Bronchial epithelial cell (primary cell): ENCODE results near the gene PIK3C3. TPM values are rescaled to one million over a fixed set of nuclear protein-coding genes. Genes with fewer than 3 reads are reported as not detected.

ENCODE experiments used
- DNase-seq: peaks from one replicate; pipeline ENCODE4 v3.0.0-alpha.2; 2010; ENCODE audit warnings: low read depth
- FAIRE-seq: peaks from 2 replicates; lab custom pipeline; 2011; peaks lifted over from hg19 to GRCh38; lab: Jason Lieb, UNC
- H3K27me3 ChIP-seq: 2 replicates; pipeline ENCODE4 v1.5.1; 2011; ENCODE audit warnings: low read length; ENCODE audit not compliant: control insufficient read depth, insufficient read depth
- H3K36me3 ChIP-seq: 2 replicates; pipeline ENCODE4 v1.5.1; 2011; ENCODE audit warnings: low read length; ENCODE audit not compliant: control insufficient read depth, insufficient read depth
- H3K4me3 ChIP-seq: 2 replicates; pipeline ENCODE4 v1.5.1; 2011; ENCODE audit warnings: mild to moderate bottlenecking, low read depth, low read length, control low read depth
- CTCF ChIP-seq: IDR thresholded peaks from 2 replicates; pipeline ENCODE4 v1.5.1; 2011; ENCODE audit warnings: mild to moderate bottlenecking, moderate library complexity, low read length, control low read depth, inconsistent platforms; ENCODE audit not compliant: insufficient read depth, severe bottlenecking
- total RNA-seq: library from RNA; depleted of rRNA; stranded (reverse); fragments of >200 nt; gene quantifications from 2 replicates; pipeline ENCODE4 v1.2.1, GENCODE V29; 2014

Gene PIK3C3
- total RNA-seq, 1 donor from 2014 or later, result 24.2 TPM

DNA sequence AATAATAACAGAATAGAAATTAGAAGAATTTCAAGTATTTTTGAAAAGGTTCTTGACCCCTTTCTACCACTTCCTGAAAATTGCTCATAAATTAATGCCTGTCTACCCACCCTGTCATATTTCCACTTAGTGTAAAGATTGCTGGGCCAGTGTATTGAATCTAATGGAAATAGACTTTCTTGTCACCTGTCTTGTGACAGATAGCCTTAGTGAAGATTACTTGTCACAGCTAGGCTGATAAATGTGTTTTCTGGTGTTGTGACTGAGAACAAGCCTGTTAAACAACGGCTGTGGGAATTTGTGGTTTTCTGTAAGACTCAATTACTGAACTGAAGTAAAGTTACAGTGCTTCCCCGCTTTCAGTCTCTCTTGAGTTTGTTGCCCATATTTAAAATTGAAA lies 37.0 kb downstream of the PIK3C3 start:
- TF ChIP-seq CTCF, result no peak
- H3K27me3 ChIP-seq, result no peaks in the 10 kb centered on the region
- FAIRE-seq (no peak), DNase-seq (no peak)
- H3K4me3 ChIP-seq, result no peak overlapping the region
- H3K36me3 ChIP-seq, result peaks cover 3% of the 10 kb centered on the region

DNA sequence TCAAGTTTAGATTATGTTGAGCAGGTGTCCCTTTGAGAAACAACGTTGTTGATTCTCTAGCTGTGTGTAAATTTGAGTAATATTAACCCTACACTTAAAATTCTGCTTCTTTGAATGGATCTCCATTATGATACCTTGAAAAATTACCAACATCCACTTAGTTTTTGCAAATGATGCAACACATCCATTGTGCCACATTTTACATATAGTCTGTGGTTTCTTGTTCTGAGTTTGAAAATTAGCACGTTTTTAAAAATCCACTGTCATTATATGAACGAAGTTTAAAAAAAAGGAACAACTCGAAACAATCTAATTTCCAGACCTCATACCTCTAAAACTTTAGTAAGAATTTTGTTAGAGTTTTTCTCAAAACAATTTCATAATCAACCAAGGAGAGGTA lies 37.7 kb downstream of the PIK3C3 start:
- DNase-seq (no peak), FAIRE-seq (no peak)
- peaks cover 3% of the 10 kb centered on the region for H3K36me3 ChIP-seq
- no peak overlapping the region for H3K4me3 ChIP-seq
- H3K27me3 ChIP-seq, result no peaks in the 10 kb centered on the region
- no peak for TF ChIP-seq CTCF

GRCh38 chr18:41993151-41993550 lies 38.1 kb downstream of the PIK3C3 start:
- no peak for TF ChIP-seq CTCF
- H3K27me3 ChIP-seq, result no peaks in the 10 kb centered on the region
- DNase-seq, result no peak
- H3K4me3 ChIP-seq, result no peak overlapping the region
- peaks cover 3% of the 10 kb centered on the region for H3K36me3 ChIP-seq
- no peak for FAIRE-seq

GRCh38 chr18:41996020-41996419 lies 41.0 kb downstream of the PIK3C3 start:
- FAIRE-seq, result no peak
- no peak for DNase-seq
- TF ChIP-seq CTCF, result no peak
- Histone ChIP-seq H3K4me3 (no peak overlapping the region), H3K27me3 (no peaks in the 10 kb centered on the region), H3K36me3 (peaks cover 5% of the 10 kb centered on the region)

- no peak for TF ChIP-seq CTCF
- H3K36me3 ChIP-seq, result peaks cover 9% of the 10 kb centered on the region
- no peaks in the 10 kb centered on the region for H3K27me3 ChIP-seq
- DNase-seq (no peak), FAIRE-seq (no peak)
- H3K4me3 ChIP-seq, result no peak overlapping the region
Observed at GRCh38 chr18:41999751-42000150, 44.7 kb downstream of the PIK3C3 start.

DNA sequence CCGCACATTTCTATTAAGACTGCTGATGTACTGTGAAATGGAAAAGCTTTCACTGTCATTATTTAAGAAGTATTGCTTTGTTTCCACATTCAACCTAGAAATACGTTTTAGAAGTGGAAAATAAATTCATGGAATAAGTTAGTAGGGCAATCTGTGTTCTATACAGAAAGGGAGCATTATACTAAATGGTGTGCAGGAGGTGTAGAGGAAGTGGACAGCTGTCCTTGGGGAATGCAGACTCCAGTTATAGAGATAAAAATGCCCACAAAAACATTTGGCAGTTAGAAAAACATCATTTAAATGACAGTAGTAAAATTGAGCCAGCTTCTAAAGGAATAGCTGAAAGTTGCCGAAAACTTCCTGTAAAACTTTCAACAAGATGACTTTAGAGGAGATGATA lies 46.8 kb downstream of the PIK3C3 start:
- H3K36me3 ChIP-seq, result peaks cover 7% of the 10 kb centered on the region
- no peaks in the 10 kb centered on the region for H3K27me3 ChIP-seq
- H3K4me3 ChIP-seq, result no peak overlapping the region
- no peak for TF ChIP-seq CTCF
- DNase-seq (no peak), FAIRE-seq (no peak)
